ENCODE measurements around the gene ITFG2.

Gene ITFG2

DNA sequence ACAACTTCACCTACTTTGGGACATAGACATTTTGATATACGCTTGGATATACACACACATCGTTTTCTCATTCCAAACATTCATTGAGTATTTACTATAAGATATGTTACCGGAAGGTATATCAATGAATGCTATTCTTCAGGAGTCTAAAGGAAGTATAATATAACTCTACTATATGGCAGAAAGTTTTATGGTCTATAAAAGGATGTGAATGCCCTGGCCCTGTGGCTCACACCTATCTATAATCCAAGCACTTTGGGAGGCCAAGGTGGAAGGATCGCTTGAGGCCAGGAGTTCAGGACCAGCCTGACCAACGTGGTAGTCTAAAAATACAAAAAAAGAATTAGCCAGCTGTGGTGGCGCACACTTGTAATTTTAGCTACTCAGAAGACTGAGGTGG lies 16.8 kb downstream of the ITFG2 start:
- POLR2A ChIA-PET: no interaction called here
- Histone ChIP-seq H3K4me1 (ENCODE audit: control extremely low read depth in 1 of 4, control insufficient read depth in 4 of 4, insufficient read depth in 4 of 4, low read length in 3 of 4) (no peaks in the 10 kb centered on the region), H3K27ac (ENCODE audit: insufficient read depth in 1 of 2, low read depth in 1 of 2, low read length in 2 of 2, poor library complexity in 1 of 2, severe bottlenecking in 2 of 2) (no peak overlapping the region), H3K4me3 (ENCODE audit: control insufficient read depth in 1 of 7, extremely low read depth in 1 of 7, insufficient read depth in 4 of 7, low read depth in 2 of 7, low read length in 6 of 7) (no peak overlapping the region), H3K27me3 (replicated peaks in 2 of 5; ENCODE audit: control insufficient read depth in 4 of 5, insufficient read depth in 5 of 5, low read length in 4 of 5) (peaks cover 0 to 2% (median 0%) of the 10 kb centered on the region in 5 experiments), H3K36me3 (ENCODE audit: control insufficient read depth in 4 of 4, insufficient read depth in 4 of 4, low read length in 3 of 4) (peaks cover 9 to 58% (median 43%) of the 10 kb centered on the region in 4 experiments), H3K9me3 (ENCODE audit: control extremely low read depth in 1 of 5, control insufficient read depth in 4 of 5, insufficient read depth in 2 of 5, low read depth in 1 of 5, low read length in 4 of 5) (no peaks in the 10 kb centered on the region)
- no peak for DNase-seq
- CTCF ChIA-PET: no interaction called here
- WGBS (ENCODE audit: insufficient coverage): 100% methylated on average over 1 of the region's 6 CpGs

DNA sequence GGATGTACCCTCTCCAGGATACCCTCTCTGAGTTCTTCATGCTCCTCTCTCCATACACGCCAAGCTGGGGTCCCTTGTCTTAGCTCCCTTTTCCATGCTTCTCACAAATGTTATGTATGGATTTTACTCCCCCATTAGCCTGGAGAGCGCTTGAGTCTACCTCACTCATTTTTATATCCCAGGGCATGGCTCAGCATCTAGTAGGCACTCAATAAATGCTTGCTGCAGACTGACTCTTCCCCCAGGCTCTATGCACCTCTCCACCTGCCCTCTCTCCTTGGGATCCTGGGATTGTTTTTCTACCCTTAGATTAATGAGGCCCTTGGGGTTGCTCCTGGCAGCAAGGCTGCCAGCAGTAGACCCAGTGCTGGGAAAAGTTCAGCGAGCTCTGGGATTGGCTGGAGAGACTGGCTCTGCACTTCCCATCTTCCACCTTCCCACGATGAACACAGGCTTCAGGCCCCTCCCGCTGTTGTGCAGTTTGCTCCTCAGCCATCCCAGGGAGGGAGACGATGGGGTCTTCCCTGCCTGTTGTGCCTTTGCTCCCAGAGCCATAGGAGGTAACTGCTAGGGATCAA lies 20.2 kb downstream of the ITFG2 start:
- peaks cover 0 to 2% (median 0%) of the 10 kb centered on the region in 4 experiments for H3K4me1 ChIP-seq (ENCODE audit: control extremely low read depth in 1 of 4, control insufficient read depth in 4 of 4, insufficient read depth in 4 of 4, low read length in 3 of 4)
- no peak for DNase-seq
- no peak overlapping the region for H3K4me3 ChIP-seq (ENCODE audit: control insufficient read depth in 1 of 7, extremely low read depth in 1 of 7, insufficient read depth in 4 of 7, low read depth in 2 of 7, low read length in 6 of 7)
- no peaks in the 10 kb centered on the region for H3K9me3 ChIP-seq (ENCODE audit: control extremely low read depth in 1 of 5, control insufficient read depth in 4 of 5, insufficient read depth in 2 of 5, low read depth in 1 of 5, low read length in 4 of 5)
- H3K27me3 ChIP-seq (replicated peaks in 2 of 5; ENCODE audit: control insufficient read depth in 4 of 5, insufficient read depth in 5 of 5, low read length in 4 of 5): peaks cover 0 to 12% (median 0%) of the 10 kb centered on the region in 5 experiments
- ChIA-PET CTCF (interaction anchor here (1.3 kb wide), 1 partner anchor 20 kb away, joined by 3 read pairs; the partner anchor contains the start of gene ITFG2), POLR2A (no interaction called here)
- WGBS (ENCODE audit: insufficient coverage): 92% methylated on average over 6 of the region's 6 CpGs
- no peak overlapping the region for H3K27ac ChIP-seq (ENCODE audit: insufficient read depth in 1 of 2, low read depth in 1 of 2, low read length in 2 of 2, poor library complexity in 1 of 2, severe bottlenecking in 2 of 2)
- peaks cover 5 to 24% (median 16%) of the 10 kb centered on the region in 4 experiments for H3K36me3 ChIP-seq (ENCODE audit: control insufficient read depth in 4 of 4, insufficient read depth in 4 of 4, low read length in 3 of 4)

DNA sequence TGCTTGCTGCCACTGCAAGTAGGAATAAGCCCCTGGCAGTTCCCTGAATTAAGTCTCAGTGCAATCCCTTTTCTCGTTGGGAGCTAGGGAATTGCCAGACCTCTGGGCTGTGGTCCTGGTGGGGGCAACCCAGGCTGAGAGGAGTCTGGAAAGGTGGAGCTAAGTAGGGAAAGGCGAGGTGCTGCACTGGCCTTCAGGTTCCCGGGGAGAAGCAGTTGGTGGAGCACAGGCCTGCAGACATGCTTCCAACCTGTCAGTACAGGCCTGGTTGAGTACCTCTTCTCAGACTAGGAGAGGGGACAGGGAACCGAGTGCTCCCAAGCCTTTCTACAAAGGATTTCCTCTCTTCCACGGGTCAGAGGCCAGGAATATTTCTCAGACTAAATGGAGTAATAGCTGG lies 20.9 kb downstream of the ITFG2 start:
- Histone ChIP-seq H3K36me3 (ENCODE audit: control insufficient read depth in 4 of 4, insufficient read depth in 4 of 4, low read length in 3 of 4) (peaks cover 3 to 17% (median 10%) of the 10 kb centered on the region in 4 experiments), H3K4me3 (ENCODE audit: control insufficient read depth in 1 of 7, extremely low read depth in 1 of 7, insufficient read depth in 4 of 7, low read depth in 2 of 7, low read length in 6 of 7) (no peak overlapping the region), H3K9me3 (ENCODE audit: control extremely low read depth in 1 of 5, control insufficient read depth in 4 of 5, insufficient read depth in 2 of 5, low read depth in 1 of 5, low read length in 4 of 5) (no peaks in the 10 kb centered on the region), H3K4me1 (ENCODE audit: control extremely low read depth in 1 of 4, control insufficient read depth in 4 of 4, insufficient read depth in 4 of 4, low read length in 3 of 4) (peaks cover 0 to 2% (median 0%) of the 10 kb centered on the region in 4 experiments), H3K27me3 (replicated peaks in 2 of 5; ENCODE audit: control insufficient read depth in 4 of 5, insufficient read depth in 5 of 5, low read length in 4 of 5) (peaks cover 0 to 12% (median 0%) of the 10 kb centered on the region in 5 experiments), H3K27ac (ENCODE audit: insufficient read depth in 1 of 2, low read depth in 1 of 2, low read length in 2 of 2, poor library complexity in 1 of 2, severe bottlenecking in 2 of 2) (no peak overlapping the region)
- DNase-seq: no peak
- 86% methylated on average over 2 of the region's 5 CpGs for WGBS (ENCODE audit: insufficient coverage)
- ChIA-PET POLR2A (no interaction called here), CTCF (interaction anchor here (1.3 kb wide), 1 partner anchor 20 kb away, joined by 3 read pairs; the partner anchor contains the start of gene ITFG2)

DNA sequence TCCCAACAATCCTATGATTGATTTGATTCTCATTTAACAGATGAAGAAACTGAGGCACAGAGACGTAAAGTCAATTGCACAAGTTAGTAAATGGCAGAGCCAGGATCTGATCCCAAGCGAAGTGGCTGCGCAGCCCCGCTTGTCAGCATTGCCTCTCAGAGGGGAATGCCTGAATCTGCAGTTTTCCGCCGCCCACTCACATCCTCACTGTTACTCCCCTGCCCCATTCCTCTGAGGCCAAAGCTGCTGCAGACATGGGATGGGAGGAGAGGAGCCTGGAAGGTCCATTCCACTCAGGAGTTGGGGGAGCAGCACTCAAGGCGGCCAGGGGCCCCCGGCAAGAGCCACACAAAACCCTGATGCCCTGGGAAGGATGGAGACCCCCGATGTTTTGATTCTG lies 21.3 kb downstream of the ITFG2 start:
- ChIA-PET POLR2A (no interaction called here), CTCF (interaction anchor here (1.3 kb wide), 1 partner anchor 21 kb away, joined by 3 read pairs; the partner anchor contains the start of gene ITFG2)
- peaks cover 0 to 2% (median 0%) of the 10 kb centered on the region in 4 experiments for H3K4me1 ChIP-seq (ENCODE audit: control extremely low read depth in 1 of 4, control insufficient read depth in 4 of 4, insufficient read depth in 4 of 4, low read length in 3 of 4)
- WGBS (ENCODE audit: insufficient coverage): 100% methylated on average over 5 of the region's 9 CpGs
- DNase-seq: no peak
- no peak overlapping the region for H3K4me3 ChIP-seq (ENCODE audit: control insufficient read depth in 1 of 7, extremely low read depth in 1 of 7, insufficient read depth in 4 of 7, low read depth in 2 of 7, low read length in 6 of 7)
- peaks cover 0 to 12% (median 0%) of the 10 kb centered on the region in 5 experiments for H3K27me3 ChIP-seq (replicated peaks in 2 of 5; ENCODE audit: control insufficient read depth in 4 of 5, insufficient read depth in 5 of 5, low read length in 4 of 5)
- no peaks in the 10 kb centered on the region for H3K9me3 ChIP-seq (ENCODE audit: control extremely low read depth in 1 of 5, control insufficient read depth in 4 of 5, insufficient read depth in 2 of 5, low read depth in 1 of 5, low read length in 4 of 5)
- H3K36me3 ChIP-seq (ENCODE audit: control insufficient read depth in 4 of 4, insufficient read depth in 4 of 4, low read length in 3 of 4): peaks cover 2 to 18% (median 10%) of the 10 kb centered on the region in 4 experiments
- no peak overlapping the region for H3K27ac ChIP-seq (ENCODE audit: insufficient read depth in 1 of 2, low read depth in 1 of 2, low read length in 2 of 2, poor library complexity in 1 of 2, severe bottlenecking in 2 of 2)

DNA sequence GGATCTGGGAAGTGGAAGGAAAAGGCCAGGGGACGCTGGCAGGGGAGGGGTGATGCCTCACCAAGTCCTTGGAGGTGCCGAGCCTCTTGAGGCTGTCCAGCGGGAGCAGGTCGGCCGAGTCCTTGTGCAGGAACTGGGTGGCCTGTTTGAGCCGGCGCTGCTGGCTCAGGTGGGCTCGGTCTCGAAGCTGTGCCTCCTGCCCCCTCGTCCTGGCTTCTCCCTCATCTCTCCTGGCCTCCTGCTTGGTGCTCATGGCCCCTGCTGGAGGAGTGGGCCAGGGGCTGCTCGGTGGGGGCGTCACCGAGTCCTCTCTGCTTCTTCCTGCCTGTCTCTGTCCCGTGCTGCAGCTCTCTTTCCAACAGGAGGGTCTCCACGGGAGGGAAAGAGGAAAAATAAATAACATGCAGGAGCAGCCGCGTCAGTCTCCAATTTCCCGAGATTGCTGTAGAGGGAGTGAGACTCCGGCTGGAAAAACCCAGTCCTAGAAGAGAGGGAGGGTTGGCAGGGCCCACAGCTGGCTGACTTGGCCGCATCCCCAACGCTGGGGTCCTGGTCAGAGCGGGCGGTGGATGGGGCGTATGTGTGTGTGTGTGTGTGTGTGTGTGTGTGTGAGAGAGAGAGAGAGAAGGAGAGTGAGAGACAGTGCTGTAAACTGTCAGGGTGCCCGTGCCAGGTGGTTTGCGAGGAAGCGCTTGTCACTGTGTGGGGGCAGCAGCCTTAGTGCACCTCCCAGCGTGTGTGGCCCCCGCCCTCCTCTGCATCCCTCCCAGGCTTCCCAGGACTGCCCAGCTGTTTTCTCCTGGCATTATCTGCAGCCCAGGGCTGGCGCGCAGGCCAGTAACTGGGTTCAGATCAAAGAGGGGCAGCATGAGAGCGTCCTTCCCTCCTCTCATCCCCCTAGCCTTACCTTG lies 22.4 kb downstream of the ITFG2 start, which contains the start of gene NRIP2:
TSS of gene NRIP2 (minus strand) at position 455 of the 911 bp plus-strand sequence. CDS start at position 403, 52 bp downstream.
- POLR2A ChIA-PET: no interaction called here
- Histone ChIP-seq H3K27me3 (replicated peaks in 2 of 5; ENCODE audit: control insufficient read depth in 4 of 5, insufficient read depth in 5 of 5, low read length in 4 of 5) (peaks cover 0 to 12% (median 0%) of the 10 kb centered on the region in 5 experiments), H3K27ac (ENCODE audit: insufficient read depth in 1 of 2, low read depth in 1 of 2, low read length in 2 of 2, poor library complexity in 1 of 2, severe bottlenecking in 2 of 2) (no peak within 1 kb of the TSS), H3K4me3 (ENCODE audit: control insufficient read depth in 1 of 7, extremely low read depth in 1 of 7, insufficient read depth in 4 of 7, low read depth in 2 of 7, low read length in 6 of 7) (no peak within 1 kb of the TSS), H3K4me1 (ENCODE audit: control extremely low read depth in 1 of 4, control insufficient read depth in 4 of 4, insufficient read depth in 4 of 4, low read length in 3 of 4) (peaks cover 0 to 2% (median 0%) of the 10 kb centered on the region in 4 experiments), H3K9me3 (ENCODE audit: control extremely low read depth in 1 of 5, control insufficient read depth in 4 of 5, insufficient read depth in 2 of 5, low read depth in 1 of 5, low read length in 4 of 5) (no peaks in the 10 kb centered on the region), H3K36me3 (ENCODE audit: control insufficient read depth in 4 of 4, insufficient read depth in 4 of 4, low read length in 3 of 4) (peaks cover 4 to 13% (median 6%) of the 10 kb centered on the region in 4 experiments)
- WGBS (ENCODE audit: insufficient coverage): 53% methylated on average over 21 of the region's 32 CpGs
- peak in 2 of 3 donors; percentile 11 to 26 for DNase-seq
- CTCF ChIA-PET: no interaction called here

DNA sequence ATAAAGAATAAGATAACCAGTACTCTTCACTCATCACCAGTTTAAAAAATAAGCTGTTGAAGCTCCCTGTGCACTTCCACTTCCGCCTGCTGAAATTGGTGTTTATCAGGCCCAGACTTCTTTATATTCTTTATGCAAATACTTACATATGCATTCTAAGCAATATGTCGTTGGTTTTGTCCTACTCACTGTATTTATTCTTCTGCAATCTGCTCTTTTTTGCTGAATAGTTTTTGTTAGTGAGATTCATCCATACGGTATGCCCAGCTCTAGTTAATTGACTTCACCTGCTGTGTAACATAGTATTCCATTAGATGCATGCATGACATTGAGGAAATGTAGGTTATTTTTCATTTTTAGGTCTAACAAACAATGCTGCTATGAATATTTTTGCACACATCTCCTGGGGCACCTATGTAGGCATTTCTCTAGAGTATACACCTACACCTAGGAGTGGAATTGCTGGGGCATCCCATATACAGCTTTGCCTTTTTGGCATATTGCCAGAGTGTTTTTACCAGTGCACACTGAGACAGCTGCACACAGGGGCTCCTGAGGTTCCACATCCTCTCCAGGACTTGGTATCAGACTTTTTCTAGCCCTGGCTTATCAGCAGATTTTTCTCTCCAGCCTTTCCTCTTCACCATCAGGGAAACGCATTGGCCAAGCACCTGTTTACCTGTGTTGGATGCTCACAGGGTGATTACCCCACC lies 23.4 kb downstream of the ITFG2 start:
- ChIA-PET POLR2A (no interaction called here), CTCF (interaction anchor here (1.0 kb wide), 1 partner anchor 10 kb away, joined by 5 read pairs; no protein-coding TSS in a partner anchor)
- Histone ChIP-seq H3K4me1 (ENCODE audit: control extremely low read depth in 1 of 4, control insufficient read depth in 4 of 4, insufficient read depth in 4 of 4, low read length in 3 of 4) (peaks cover 0 to 2% (median 0%) of the 10 kb centered on the region in 4 experiments), H3K27ac (ENCODE audit: insufficient read depth in 1 of 2, low read depth in 1 of 2, low read length in 2 of 2, poor library complexity in 1 of 2, severe bottlenecking in 2 of 2) (no peak overlapping the region), H3K27me3 (replicated peaks in 2 of 5; ENCODE audit: control insufficient read depth in 4 of 5, insufficient read depth in 5 of 5, low read length in 4 of 5) (peaks cover 0 to 12% (median 0%) of the 10 kb centered on the region in 5 experiments), H3K9me3 (ENCODE audit: control extremely low read depth in 1 of 5, control insufficient read depth in 4 of 5, insufficient read depth in 2 of 5, low read depth in 1 of 5, low read length in 4 of 5) (no peaks in the 10 kb centered on the region), H3K4me3 (ENCODE audit: control insufficient read depth in 1 of 7, extremely low read depth in 1 of 7, insufficient read depth in 4 of 7, low read depth in 2 of 7, low read length in 6 of 7) (no peak overlapping the region), H3K36me3 (ENCODE audit: control insufficient read depth in 4 of 4, insufficient read depth in 4 of 4, low read length in 3 of 4) (peaks cover 1 to 9% (median 5%) of the 10 kb centered on the region in 4 experiments)
- WGBS (ENCODE audit: insufficient coverage): 89% methylated on average over 2 of the region's 4 CpGs
- DNase-seq: no peak

Measured in common myeloid progenitor, CD34-positive (primary cell).